ENCODE measurements around the gene HEXB. TPM values are rescaled to one million over a fixed set of nuclear protein-coding genes. Genes with fewer than 3 reads are reported as not detected.

HEXB gene
- total RNA-seq, 1 experiment from 2014 or later: 56.3 TPM

GRCh38 chr5:74665273-74665672, 19.8 kb upstream of the HEXB start:
- Histone ChIP-seq H3K79me1 (ENCODE audit: insufficient read depth, low read depth, low read length, poor library complexity, severe bottlenecking) (no peaks in the 10 kb centered on the region), H3K56ac (ENCODE audit: insufficient read length, low read depth, low read length) (no peak overlapping the region), H3K4me2 (ENCODE audit: insufficient read depth, insufficient read length, low read length) (no peak overlapping the region), H3T11ph (ENCODE audit: low read length) (no peak overlapping the region), H4K5ac (ENCODE audit: insufficient read length, low read depth, low read length) (no peak overlapping the region), H2BK5ac (ENCODE audit: insufficient read length, low read length) (no peak overlapping the region), H3K23me2 (ENCODE audit: insufficient read length, low read depth, low read length, poor library complexity, severe bottlenecking) (no peaks in the 10 kb centered on the region), H3K14ac (ENCODE audit: insufficient read depth, low read length) (no peak overlapping the region), H3K27me3 (ENCODE audit: insufficient read depth, low read length) (no peaks in the 10 kb centered on the region), H3K9ac (ENCODE audit: extremely low read depth, insufficient read length, low read length) (no peak overlapping the region), H4K20me1 (ENCODE audit: control insufficient read depth, insufficient read depth, insufficient read length) (no peaks in the 10 kb centered on the region), H3K4me1 (ENCODE audit: insufficient read depth, low read length) (no peaks in the 10 kb centered on the region), H3K9me3 (ENCODE audit: control insufficient read depth, low read depth, low read length) (no peaks in the 10 kb centered on the region), H2AK5ac (ENCODE audit: insufficient read length, low read length) (no peak overlapping the region), H3K79me2 (ENCODE audit: insufficient read depth, low read length) (no peaks in the 10 kb centered on the region; the same call in 1 of the 2 replicates), H2BK12ac (ENCODE audit: insufficient read length, low read depth, low read length) (no peak overlapping the region), H2BK15ac (ENCODE audit: low read depth, low read length) (no peak overlapping the region), H2BK20ac (ENCODE audit: low read depth, low read length, poor library complexity, severe bottlenecking) (no peak overlapping the region), H3K23ac (ENCODE audit: insufficient read length, low read depth, low read length) (no peak overlapping the region), H3K18ac (ENCODE audit: insufficient read length, low read depth, low read length) (no peak overlapping the region), H2AFZ (ENCODE audit: low read length) (no peak overlapping the region), H2BK120ac (ENCODE audit: low read depth, low read length, poor library complexity, severe bottlenecking) (no peak overlapping the region), H3K4ac (ENCODE audit: low read depth, low read length) (no peak overlapping the region), H4K8ac (replicated peaks; ENCODE audit: insufficient read length, low read depth, low read length) (no peak overlapping the region), H4K91ac (ENCODE audit: insufficient read length, low read depth, low read length) (no peak overlapping the region), H3K27ac (ENCODE audit: insufficient read length, low read depth, low read length) (no peak overlapping the region)
- Mint-ChIP-seq H3K9me3 (no peaks in the 10 kb centered on the region), H3K27ac (no peak overlapping the region), H3K4me3 (no peak overlapping the region), H3K36me3 (ENCODE audit: insufficient read depth in 1 of 3, low read depth in 3 of 3) (no peaks in the 10 kb centered on the region), H3K27me3 (ENCODE audit: low read depth) (no peaks in the 10 kb centered on the region), H3K4me1 (peaks cover 8 to 11% of the 10 kb centered on the region in 2 experiments)
- no CpG with 5 or more reads among the region's 2 CpGs for WGBS (ENCODE audit: extremely low coverage, insufficient read length, low lambda C conversion rate)
- TF ChIP-seq CTCF (conservative IDR thresholded peaks at IDR 0.05): no peak
- no peak for DNase-seq

Data from H9 (cell line).